ENCODE results near the gene LHPP.

Gene LHPP

GRCh38 chr10:124552691-124553276 lies 91.2 kb downstream of the LHPP start:
- Histone ChIP-seq H3K4me3 (ENCODE audit: low read depth, low read length) (no peak overlapping the region), H3K27ac (ENCODE audit: extremely low read depth, low read depth, low read length) (no peak overlapping the region), H3K9me3 (ENCODE audit: control insufficient read depth, insufficient read depth, low read depth, low read length) (no peaks in the 10 kb centered on the region), H3K36me3 (ENCODE audit: control insufficient read depth in 2 of 2, insufficient read depth in 1 of 2, low read length in 2 of 2) (no peaks in the 10 kb centered on the region), H3K4me1 (ENCODE audit: control insufficient read depth, insufficient read depth, low read length) (no peaks in the 10 kb centered on the region)
- TF ChIP-seq ZNF132 (tag by site-specific recombination; IDR thresholded peaks at IDR 0.05; ENCODE audit: borderline replicate concordance) (no peak), ZNF544 (tag by site-specific recombination; IDR thresholded peaks at IDR 0.05) (no peak), ZNF558 (tag by site-specific recombination; IDR thresholded peaks at IDR 0.05) (no peak)
- POLR2A ChIA-PET = no interaction called here
- CTCF ChIA-PET = interaction anchor here (0.7 kb wide), 1 partner anchor 157 kb away, joined by 5 read pairs; no protein-coding TSS in a partner anchor

GRCh38 chr10:124554085-124554858 lies 92.6 kb downstream of the LHPP start:
- ChIA-PET CTCF (no interaction called here), POLR2A (no interaction called here)
- H3K9me3 ChIP-seq (ENCODE audit: control insufficient read depth, insufficient read depth, low read depth, low read length) = no peaks in the 10 kb centered on the region
- no peak overlapping the region for H3K27ac ChIP-seq (ENCODE audit: extremely low read depth, low read depth, low read length)
- H3K4me3 ChIP-seq (ENCODE audit: low read depth, low read length) = no peak overlapping the region
- no peaks in the 10 kb centered on the region for H3K36me3 ChIP-seq (ENCODE audit: control insufficient read depth in 2 of 2, insufficient read depth in 1 of 2, low read length in 2 of 2)
- H3K4me1 ChIP-seq (ENCODE audit: control insufficient read depth, insufficient read depth, low read length) = no peaks in the 10 kb centered on the region
- TF ChIP-seq ZNF391 (tag by site-specific recombination; IDR thresholded peaks at IDR 0.05; ENCODE audit: borderline replicate concordance, low read depth) (no peak), KLF9 (tag by site-specific recombination; IDR thresholded peaks at IDR 0.05; ENCODE audit: low read depth) (peak; percentile 43), ZNF664 (tag by site-specific recombination; IDR thresholded peaks at IDR 0.05) (no peak)
- TF ChIP-seq, protein P1, sequence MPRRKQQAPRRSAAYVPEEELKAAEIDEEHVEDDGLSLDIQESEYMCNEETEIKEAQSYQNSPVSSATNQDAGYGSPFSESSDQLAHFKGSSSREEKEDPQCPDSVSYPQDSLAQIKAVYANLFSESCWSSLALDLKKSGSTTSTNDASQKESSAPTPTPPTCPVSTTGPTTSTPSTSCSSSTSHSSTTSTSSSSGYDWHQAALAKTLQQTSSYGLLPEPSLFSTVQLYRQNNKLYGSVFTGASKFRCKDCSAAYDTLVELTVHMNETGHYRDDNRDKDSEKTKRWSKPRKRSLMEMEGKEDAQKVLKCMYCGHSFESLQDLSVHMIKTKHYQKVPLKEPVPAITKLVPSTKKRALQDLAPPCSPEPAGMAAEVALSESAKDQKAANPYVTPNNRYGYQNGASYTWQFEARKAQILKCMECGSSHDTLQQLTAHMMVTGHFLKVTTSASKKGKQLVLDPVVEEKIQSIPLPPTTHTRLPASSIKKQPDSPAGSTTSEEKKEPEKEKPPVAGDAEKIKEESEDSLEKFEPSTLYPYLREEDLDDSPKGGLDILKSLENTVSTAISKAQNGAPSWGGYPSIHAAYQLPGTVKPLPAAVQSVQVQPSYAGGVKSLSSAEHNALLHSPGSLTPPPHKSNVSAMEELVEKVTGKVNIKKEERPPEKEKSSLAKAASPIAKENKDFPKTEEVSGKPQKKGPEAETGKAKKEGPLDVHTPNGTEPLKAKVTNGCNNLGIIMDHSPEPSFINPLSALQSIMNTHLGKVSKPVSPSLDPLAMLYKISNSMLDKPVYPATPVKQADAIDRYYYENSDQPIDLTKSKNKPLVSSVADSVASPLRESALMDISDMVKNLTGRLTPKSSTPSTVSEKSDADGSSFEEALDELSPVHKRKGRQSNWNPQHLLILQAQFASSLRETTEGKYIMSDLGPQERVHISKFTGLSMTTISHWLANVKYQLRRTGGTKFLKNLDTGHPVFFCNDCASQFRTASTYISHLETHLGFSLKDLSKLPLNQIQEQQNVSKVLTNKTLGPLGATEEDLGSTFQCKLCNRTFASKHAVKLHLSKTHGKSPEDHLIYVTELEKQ (tag by site-specific recombination; IDR thresholded peaks at IDR 0.05; ENCODE audit: borderline replicate concordance) = no peak

GRCh38 chr10:124557167-124557566 lies 95.5 kb downstream of the LHPP start:
- Histone ChIP-seq H3K4me3 (ENCODE audit: low read depth, low read length) (no peak overlapping the region), H3K36me3 (ENCODE audit: control insufficient read depth in 2 of 2, insufficient read depth in 1 of 2, low read length in 2 of 2) (no peaks in the 10 kb centered on the region), H3K9me3 (ENCODE audit: control insufficient read depth, insufficient read depth, low read depth, low read length) (no peaks in the 10 kb centered on the region), H3K27ac (ENCODE audit: extremely low read depth, low read depth, low read length) (no peak overlapping the region), H3K4me1 (ENCODE audit: control insufficient read depth, insufficient read depth, low read length) (no peaks in the 10 kb centered on the region)
- POLR2A ChIA-PET = no interaction called here
- 0 out of 2 replicates have a peak, but pooled peaks have one; percentile 10 for TF ChIP-seq SCRT2 (tag by site-specific recombination; IDR thresholded peaks at IDR 0.05)
- no peak for TF ChIP-seq GLIS1 (tag by site-specific recombination; IDR thresholded peaks at IDR 0.05)
- TF ChIP-seq ZNF223 (tag by site-specific recombination; IDR thresholded peaks at IDR 0.05) = no peak
- no peak for TF ChIP-seq YY2 (tag by site-specific recombination; IDR thresholded peaks at IDR 0.05)
- TF ChIP-seq, protein P2, sequence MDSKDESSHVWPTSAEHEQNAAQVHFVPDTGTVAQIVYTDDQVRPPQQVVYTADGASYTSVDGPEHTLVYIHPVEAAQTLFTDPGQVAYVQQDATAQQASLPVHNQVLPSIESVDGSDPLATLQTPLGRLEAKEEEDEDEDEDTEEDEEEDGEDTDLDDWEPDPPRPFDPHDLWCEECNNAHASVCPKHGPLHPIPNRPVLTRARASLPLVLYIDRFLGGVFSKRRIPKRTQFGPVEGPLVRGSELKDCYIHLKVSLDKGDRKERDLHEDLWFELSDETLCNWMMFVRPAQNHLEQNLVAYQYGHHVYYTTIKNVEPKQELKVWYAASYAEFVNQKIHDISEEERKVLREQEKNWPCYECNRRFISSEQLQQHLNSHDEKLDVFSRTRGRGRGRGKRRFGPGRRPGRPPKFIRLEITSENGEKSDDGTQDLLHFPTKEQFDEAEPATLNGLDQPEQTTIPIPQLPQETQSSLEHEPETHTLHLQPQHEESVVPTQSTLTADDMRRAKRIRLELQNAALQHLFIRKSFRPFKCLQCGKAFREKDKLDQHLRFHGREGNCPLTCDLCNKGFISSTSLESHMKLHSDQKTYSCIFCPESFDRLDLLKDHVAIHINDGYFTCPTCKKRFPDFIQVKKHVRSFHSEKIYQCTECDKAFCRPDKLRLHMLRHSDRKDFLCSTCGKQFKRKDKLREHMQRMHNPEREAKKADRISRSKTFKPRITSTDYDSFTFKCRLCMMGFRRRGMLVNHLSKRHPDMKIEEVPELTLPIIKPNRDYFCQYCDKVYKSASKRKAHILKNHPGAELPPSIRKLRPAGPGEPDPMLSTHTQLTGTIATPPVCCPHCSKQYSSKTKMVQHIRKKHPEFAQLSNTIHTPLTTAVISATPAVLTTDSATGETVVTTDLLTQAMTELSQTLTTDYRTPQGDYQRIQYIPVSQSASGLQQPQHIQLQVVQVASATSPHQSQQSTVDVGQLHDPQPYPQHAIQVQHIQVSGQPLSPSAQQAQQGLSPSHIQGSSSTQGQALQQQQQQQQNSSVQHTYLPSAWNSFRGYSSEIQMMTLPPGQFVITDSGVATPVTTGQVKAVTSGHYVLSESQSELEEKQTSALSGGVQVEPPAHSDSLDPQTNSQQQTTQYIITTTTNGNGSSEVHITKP (tag by site-specific recombination; IDR thresholded peaks at IDR 0.05) = no peak
- TF ChIP-seq ZNF677 (tag by site-specific recombination; IDR thresholded peaks at IDR 0.05) = no peak
- CTCF ChIA-PET = interaction anchor here (0.7 kb wide), 1 partner anchor 23 kb away, joined by 3 read pairs; no protein-coding TSS in a partner anchor
